ENCODE results near the gene SIRT7.

SIRT7 gene

GRCh38 chr17:81885454-81885853 is 32.5 kb downstream of the SIRT7 start:
- DNase-seq: no peak

- no peak for DNase-seq
Observed at GRCh38 chr17:81884968-81885367, 33.0 kb downstream of the SIRT7 start.

GRCh38 chr17:81884520-81884919 is 33.5 kb downstream of the SIRT7 start:
- DNase-seq: no peak

GRCh38 chr17:81879121-81879520 is 38.9 kb downstream of the SIRT7 start:
- DNase-seq: no peak

- no peak for DNase-seq
Observed at GRCh38 chr17:81878294-81878693, 39.7 kb downstream of the SIRT7 start.

- DNase-seq: no peak
Observed at GRCh38 chr17:81877569-81877968, 40.4 kb downstream of the SIRT7 start.

GRCh38 chr17:81871387-81872230 is 46.4 kb downstream of the SIRT7 start:
- peak; percentile 97 to 99 (median 99) for DNase-seq

GRCh38 chr17:81870981-81871386 is 47.0 kb downstream of the SIRT7 start, which contains the start of gene ARHGDIA:
TSS of gene ARHGDIA (minus strand) at chr17:81871337. CDS start at chr17:81869930, 1,407 bp downstream.
- DNase-seq: no peak

GRCh38 chr17:81870131-81870980 is 47.6 kb downstream of the SIRT7 start:
- DNase-seq: peak; percentile 51 to 80 (median 67)

- DNase-seq: peak in 2 of 3 donors; percentile 44 to 61
Observed at GRCh38 chr17:81869221-81870130, 48.5 kb downstream of the SIRT7 start.

- DNase-seq: no peak
Observed at GRCh38 chr17:81868674-81869220, 49.2 kb downstream of the SIRT7 start.

- DNase-seq: no peak
Observed at GRCh38 chr17:81867991-81868673, 49.8 kb downstream of the SIRT7 start.

- DNase-seq: no peak
Observed at GRCh38 chr17:81867170-81867990, 50.6 kb downstream of the SIRT7 start.

GRCh38 chr17:81866440-81867169 is 51.4 kb downstream of the SIRT7 start:
- DNase-seq: no peak

GRCh38 chr17:81865733-81866439 is 52.1 kb downstream of the SIRT7 start:
- DNase-seq: no peak

GRCh38 chr17:81865358-81865732 is 52.6 kb downstream of the SIRT7 start:
- DNase-seq: no peak

GRCh38 chr17:81863833-81864768 is 53.9 kb downstream of the SIRT7 start:
- DNase-seq: no peak

GRCh38 chr17:81863123-81863675 is 54.8 kb downstream of the SIRT7 start:
- DNase-seq: no peak
